GM19463 (cell line): ENCODE measurements around the gene FIS1.
"Not testable (repeated sequence)": the region's sequence is repeated elsewhere in the genome, so short reads cannot be mapped to it uniquely, and the experiment has no call there.

Source experiments
- ATAC-seq: cut with Tn5 transposase; IDR thresholded peaks from one replicate; pipeline ENCODE4 v1.9.1; 2021; ENCODE audit warnings: mild to moderate bottlenecking, moderate library complexity; ENCODE audit not compliant: unreplicated experiment

Gene FIS1

DNA sequence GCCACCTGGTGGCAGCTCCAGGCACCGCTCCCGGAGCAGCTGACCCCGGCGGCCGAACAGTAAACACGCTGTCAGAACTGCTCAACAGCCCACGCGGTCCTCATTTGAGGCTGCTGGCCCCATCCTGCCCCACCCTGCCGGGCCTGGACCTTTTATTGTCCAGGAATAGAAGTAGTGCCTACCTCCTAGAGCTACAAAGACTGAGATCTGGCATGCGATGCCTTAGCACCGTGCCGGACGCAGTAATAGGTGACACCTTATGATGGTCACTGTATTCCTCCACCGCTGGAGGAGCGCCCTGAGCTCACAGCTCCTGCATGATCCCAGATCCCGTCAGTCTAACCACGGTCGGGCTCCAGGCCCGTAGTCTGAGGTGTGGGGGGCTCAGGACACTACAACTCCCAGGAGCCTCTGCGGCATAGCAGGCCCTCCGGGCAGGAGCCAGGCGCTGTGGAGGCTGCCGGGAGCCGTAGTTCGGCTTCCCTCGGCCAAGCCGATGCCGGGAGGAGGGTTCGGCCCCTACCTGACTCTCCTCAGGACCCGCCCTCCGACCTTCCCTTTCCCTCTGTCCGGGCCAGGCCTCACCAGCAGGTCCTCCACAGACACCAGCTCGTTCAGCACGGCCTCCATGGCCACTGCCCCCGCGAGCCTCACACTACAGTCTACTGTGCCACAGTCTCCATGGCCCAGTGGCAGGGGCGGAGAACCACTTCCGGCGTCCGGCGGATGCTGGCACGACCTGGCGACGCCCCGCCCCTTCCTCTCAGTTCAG, at the start of gene FIS1:
TSS of gene FIS1 (minus strand) at position 707 of the 772 bp plus-strand sequence. CDS start at position 630, 77 bp downstream.
- ATAC-seq = peak; percentile 94

DNA sequence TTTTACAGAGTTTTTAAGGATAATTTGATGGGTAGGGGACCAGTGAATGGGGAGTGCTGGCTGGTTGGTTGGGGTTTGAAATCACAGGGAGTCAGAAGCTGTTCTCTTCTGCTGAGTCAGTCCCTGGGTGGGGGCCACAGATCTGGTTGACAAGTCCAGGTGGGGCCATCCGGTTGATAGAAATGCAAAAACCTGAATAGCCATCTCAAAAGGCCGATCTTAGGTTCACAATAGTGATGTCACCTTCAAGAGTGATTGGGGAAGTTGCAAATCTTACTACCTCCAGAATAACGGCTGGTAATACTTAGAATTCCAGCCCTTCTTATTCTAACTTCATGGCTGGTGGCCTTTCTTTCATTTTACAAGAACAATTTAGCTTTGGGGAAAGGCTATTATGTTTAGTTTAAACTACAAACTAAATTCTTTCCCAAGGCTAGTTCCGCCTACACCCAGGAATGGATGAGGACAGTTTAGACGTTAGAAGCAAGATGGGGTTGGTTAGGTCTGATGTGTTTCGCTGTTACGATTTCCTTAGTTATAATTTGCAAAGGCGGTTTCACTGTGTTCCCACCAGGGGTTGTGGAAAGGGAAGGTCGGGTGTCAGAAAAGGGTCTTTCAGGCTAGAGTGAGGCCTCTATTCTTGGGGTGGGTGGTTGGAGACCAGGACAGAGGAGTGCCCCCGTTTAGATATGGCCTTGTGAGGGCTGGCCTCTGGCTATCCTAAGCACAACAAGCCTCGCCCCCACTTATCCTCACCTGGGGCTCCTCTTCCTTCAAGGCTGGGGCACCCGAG, 49.4 kb upstream of the FIS1 start:
- no peak for ATAC-seq

DNA sequence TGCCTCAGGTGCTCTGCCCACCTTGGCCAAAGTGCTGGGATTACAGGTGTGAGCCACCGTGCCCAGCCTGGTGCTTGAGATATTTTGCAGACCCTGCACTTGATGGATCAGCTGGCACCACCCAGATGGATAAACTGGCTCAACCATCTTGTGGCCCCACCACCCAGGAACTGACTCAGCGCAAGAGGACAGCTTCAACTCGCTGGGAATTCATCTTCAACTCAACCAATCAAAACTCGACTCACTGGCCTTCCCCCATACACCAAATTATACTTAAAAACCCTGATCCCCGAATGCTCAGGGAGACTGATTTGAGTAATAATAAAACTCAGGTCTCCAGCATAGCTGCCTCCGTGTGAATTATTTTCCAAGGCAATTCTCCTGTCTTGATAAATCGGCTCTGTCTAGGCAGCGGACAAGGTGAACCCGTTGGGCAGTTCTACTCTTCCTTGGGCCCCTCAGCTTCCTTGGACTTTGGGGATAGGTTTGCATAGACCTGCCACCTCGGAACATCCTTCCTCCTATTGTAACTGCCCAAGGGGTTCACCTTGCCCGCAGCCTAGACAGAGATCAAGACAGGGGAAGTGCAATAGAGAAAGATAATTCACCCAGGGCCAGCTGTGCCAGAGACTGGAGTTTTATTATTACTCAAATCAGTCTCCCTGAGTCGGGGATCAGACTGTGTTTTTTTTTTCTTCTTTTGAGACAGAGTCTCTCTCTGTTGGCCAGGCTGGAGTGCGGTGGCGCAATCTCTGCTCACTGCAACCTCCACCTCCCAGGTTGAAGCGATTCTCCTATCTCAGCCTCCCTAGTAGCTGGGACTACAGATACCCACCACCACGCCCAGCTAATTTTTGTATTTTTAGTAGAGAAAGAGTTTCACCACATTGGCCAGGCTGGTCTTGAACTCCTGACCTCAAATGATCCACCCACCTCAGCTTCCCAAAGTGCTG, 48.5 kb upstream of the FIS1 start:
- not testable (repeated sequence) for ATAC-seq

DNA sequence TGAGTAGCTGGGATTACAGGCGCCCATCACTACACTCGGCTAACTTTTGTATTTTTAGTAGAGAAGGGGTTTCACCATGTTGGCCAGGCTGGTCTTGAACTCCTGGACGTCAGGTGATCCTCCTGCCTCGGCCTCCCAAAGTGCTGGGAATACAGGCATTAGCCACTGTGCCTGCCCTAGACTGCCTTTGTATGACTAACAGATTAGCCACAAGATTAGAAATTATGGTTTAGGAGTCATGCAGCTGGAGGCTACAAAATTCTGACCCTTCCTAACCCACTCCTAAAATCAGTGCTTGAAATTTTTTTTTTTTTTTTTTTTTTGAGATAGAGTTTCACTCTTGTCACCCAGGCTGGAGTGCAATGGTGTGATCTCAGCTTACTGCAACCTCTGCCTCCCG, 47.7 kb upstream of the FIS1 start:
- not testable (repeated sequence) for ATAC-seq

DNA sequence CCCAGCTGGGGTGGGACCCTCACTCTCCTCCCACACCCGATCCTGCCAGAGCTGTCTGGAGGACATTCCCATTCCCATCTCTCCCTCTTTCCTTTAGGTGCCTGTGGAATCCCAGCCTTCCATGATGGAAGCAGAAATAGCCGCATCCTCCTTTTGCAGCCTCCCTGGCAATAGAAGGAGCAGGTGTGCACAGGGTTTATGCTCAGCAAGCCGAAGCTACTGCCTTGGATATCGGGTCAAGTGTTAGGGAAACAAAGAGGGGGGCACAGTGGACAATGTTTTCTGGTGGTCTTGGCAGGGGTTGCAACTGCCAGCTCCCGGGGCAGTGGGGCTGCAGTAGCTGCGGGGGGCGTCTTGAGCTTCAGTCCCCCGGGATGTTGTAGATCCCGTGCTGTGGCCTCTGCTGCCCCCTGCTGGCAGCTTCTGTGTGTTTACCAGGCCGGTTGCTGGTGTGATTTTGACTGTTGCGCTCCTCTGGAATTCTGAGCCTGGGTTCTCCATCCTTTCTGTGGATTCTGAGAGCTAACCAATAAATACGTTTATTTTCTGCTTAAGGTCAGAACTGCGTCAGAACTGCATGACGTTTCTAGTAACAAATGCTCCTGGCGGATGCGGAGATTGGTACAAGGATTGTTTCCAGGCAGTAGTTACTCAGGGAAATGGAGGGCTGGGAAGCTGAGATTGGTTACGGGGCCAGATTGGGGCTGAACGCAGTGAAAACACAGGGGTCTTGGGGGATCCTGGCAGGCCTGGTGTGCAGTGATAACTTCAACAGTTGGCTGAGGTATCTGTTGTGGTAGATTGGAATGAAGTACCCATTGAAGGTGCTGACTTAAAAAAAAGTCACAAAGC, 45.5 kb upstream of the FIS1 start:
- not testable (repeated sequence) for ATAC-seq

DNA sequence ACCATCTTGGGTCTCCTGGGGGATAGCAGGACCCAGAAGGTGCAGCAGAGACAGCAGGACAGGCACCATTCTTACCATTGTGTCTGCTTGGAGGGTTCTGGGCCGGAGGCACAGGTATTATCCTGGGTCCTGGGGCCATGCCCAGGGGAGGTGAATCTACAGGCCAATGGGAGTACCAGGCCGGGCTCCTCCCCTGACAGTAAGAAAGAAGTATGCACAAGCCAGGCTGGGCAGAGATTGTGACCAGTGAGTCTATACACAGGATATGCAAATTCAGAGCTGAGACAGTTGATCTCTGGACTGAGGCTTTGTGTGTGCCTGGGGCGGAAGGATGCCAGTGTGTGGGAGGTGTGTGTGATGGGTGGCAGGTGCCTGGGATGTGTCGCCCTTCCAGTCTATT, 44.8 kb upstream of the FIS1 start:
- ATAC-seq = peak; percentile 92

DNA sequence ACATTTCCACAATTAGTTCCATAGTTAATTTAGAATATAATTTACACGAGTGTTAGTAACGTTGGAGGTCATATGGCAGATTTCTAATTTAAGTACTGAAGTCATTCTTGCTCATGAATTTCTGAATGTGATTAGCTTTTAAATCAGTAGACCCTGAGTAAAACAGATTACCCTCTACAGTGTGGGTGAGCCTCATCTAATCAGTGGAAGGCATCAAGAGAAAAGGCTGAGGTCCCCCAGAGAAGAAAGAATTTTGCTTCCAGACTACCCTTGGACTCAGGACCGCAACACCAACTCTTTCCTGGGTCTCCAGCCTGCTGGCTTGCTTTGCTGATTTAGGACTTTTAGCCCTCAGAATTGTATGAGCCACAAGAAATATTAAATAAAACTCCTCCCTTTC, 43.6 kb upstream of the FIS1 start:
- ATAC-seq = no peak

DNA sequence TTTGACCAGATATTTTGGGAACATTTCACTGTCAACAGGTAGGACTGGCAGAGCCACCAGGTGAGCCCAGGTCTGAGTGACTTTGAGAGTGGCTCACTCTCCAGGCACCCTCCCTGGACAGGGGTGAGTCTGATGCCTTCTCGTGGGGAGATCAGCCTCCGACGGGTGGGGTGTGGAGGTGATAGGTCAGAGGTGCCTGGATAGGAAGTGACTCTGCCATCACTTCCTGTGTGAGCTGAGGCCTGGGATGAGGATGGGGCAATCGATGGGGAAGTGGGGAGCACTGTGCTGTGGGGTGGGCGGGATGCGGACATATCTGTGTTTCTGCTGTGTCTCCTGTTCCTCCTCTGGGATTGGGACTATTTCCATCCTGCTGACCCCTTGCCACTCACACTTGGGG, 42.2 kb upstream of the FIS1 start:
- no peak for ATAC-seq

DNA sequence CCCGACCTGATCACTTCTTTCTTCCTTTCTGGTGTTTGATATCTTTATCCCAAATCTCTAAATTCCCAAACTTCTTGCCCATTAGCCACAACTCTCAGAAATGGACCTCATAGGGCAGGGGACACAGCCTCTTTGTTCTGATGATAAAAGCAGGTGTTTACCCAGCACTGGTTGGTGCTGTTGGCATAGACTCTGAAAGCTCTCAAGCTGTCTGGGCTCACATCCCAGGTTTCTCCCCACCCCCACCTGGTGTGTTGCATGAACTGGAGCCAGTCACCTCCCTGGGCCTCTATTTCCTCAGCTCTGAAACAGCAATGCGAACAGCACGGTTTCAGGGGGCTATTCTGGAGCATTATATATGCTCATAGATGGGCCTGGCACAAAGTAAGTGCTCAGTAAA, 41.0 kb upstream of the FIS1 start:
- ATAC-seq = not testable (repeated sequence)

DNA sequence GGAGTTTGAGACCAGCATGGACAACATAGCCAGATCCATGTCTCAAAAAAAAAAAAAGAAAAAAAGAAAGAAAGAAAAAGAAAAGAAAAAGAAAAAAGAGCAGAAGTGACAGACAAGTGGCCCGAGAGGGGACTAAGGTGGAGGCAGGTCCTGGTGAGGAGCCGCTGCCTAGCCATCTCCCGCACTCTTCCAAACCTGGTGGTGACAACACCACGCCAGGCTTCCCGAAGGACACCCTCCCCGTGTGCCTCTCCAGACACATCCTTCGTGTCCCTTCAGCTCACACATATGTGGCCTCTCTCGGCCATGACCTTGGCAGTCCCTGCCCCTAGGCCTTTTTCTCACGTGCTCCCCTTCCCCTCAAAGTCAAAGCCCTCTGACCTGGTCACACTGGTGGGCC, 40.3 kb upstream of the FIS1 start:
- no peak for ATAC-seq

DNA sequence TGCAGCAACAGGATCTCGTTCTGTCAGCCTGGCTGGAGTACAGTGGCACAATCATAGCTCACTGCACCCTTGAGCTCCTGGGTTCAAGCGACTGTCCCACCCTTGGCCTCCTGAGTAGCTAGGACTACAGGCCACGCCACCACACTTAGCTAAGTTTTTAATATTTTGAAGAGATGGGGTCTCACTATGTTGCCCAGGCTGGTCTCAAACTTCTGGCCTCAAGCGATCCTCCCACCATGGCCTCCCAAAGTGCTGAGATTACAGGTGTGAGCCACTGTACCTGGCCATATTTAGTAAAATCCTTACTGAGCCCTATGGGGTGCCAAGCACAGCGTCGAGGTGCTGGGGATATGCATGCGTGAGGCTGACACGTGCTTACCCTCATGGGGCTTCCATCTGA, 36.0 kb upstream of the FIS1 start:
- not testable (repeated sequence) for ATAC-seq

DNA sequence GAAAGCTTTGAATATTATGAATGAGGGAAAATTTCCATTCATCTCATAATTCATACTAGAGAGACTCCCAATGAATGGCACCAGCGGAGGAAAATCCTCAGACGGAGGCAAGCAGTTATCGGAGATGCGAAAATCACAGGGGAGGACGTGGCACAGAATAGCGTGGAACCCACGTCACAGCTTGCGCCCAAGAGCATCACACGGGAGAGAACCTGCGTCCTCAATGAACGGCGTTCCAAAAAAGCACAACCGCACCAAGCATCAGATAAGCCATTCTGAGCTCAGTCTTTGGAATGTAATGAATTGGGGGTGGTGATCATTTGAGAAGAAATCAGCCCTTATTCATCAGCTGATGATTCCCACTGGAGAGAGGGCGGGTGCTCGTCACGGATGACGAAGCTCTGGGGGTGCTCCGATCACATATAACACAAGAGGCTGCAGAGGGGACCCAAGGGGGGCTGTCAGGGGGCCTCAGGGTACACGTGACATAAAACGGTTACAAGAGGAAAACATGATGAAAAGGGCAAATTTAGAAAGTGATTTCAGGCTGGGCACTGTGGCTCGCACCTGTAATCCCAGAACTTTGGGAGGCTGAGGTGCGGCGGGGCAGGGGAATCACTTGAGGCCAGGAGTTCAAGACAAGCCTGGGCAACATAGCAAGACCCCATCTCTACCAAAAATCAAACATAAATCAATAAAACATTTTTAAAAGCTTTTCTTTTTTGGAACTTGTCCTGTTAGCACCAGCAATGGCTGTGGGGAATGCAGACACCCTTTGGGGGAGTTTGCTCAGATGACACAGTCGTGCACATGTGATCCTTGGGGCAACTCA, 33.8 kb upstream of the FIS1 start:
- no peak for ATAC-seq

DNA sequence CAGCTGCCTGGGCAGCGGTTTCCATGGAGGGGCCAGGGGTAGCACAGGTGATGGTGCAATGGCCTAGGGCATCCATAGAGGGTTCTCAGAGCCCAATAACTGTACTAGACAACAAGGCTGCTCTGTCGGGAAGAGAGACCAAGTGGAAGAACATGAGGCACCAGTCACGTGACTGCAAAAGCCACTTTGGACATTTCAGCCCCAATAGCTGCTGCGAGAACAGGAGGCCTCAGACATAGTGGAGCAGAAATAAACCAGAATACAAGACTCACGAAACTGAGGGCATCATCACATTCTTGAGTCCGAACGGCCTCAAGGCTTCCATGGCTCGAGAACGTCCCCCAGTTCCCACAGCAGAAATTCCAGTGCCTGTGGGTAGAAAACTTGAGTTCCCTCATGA, 32.3 kb upstream of the FIS1 start:
- ATAC-seq = no peak

DNA sequence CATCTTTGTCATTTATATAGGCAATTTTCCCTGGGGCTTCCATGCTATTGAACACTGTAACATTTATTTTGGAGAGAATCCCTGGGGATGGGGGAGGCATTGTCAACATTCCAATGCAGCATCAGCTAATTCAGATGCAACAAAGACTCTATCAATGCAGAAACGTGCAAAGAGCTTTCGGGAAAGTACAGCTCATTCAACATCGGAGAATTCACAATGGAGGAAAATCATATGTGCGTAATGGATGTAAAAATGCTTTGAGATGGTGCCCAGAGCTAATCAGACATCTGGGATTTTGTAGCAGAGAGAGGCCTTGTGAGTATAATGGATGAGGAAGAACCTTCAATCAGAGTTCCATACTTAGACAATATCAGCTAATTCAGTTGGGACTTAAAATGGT, 28.3 kb upstream of the FIS1 start:
- ATAC-seq = no peak

DNA sequence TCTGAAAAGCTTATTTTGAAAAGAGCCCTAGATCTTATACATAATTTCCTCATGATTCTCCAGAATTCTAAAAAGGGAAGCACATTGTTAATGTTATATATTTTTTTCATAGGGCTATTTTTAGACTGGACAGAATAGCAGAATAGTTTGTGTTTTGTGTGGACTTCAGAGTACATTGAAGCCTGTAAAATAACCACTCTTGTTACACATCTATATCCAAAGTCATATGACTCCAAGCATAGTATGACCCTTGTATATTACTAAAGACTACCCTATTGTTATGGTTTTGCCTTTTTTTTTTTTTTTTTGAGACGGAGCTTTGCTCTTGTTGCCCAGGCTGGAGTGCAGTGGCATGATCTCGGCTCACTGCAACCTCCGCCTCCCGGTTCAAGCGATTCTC, 26.1 kb upstream of the FIS1 start:
- no peak for ATAC-seq

DNA sequence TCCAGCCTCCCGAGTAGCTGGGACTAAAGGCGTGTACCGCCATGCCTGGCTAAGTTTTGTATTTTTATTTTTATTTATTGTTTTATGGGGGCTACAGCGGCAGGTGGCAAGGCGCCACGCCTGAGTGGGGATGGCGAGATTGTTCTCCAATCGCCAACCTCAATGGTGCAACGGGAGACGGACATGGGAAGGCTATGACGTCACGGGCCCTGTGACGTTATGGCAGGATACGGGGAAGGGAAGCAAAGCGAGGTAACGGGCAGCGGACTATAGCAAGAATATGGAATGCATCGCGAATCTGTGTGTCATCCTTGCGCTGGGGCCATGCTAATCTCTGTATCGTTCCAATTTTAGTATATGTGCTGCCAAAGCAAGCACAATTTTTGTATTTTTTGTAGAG, 24.8 kb upstream of the FIS1 start:
- no peak for ATAC-seq

DNA sequence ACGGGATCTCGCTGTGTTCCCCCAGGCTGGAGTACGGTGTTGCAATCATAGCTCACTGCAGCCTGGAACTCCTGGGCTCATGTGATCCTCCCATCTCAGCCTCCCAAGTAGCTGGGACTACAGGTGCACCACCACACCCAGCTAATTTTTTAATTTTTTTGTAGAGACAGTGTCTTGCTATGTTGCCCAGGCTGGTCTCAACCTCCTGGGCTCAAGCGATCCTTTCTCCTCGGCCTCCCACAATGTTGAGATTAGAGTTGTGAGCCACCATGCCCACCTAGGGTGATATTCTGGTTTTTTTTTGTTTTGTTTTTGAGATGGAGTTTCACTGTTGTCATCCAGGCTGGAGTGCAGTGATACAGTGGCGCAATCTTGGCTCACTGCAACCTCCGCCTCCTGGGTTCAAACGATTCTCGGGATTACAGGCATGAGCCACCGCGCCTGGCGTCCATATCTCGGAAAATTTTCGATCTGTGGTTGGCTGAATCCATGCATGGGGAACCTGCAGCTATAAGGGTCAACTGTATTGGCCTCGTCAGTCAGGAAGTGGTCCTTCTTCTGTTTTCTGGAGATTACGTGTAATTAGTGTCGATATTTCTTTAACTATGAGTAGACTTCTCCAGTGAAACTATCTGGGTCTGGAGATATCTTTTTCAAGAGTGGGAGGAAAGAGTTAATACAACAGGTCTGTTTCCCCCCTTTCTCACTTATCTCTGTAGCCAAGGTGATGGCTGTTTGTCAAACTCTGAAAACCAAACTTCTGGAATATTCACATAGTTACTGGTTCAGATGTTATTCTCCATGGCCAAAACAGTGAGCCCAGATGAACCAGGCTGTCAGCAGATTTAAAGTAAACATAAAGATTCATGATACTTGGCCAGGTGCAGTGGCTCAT, 21.0 kb upstream of the FIS1 start:
- no peak for ATAC-seq

DNA sequence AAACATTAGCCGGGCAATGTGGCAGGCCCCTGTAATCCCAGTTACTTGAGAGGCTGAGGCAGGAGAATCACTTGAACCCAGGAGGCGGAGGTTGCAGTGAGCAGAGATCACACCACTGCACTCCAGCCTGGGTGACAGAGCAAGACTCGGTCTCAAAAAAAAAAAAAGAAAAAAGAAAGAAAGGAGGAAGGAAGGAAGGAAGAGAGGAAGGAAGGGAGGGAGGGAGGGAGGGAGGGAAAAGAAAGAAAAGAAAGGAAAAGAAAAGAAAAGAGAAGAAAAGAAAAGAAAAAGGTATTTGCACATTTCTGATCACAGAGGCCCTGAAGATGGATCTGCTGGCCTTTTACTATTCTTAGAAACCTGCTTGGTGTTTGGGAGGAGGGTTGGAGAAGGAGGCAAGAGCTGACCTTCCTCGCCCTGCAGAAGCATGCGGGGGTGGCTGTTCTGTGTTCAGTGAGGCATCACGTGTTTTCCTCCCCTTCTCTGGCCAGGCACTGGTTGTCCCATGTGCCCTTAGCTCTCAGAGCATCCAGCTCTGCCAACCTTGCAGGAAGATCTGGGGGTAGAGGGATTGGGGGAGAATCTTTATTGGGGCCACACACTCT, 19.3 kb upstream of the FIS1 start:
- ATAC-seq = not testable (repeated sequence)
